GM08714 (cell line): ENCODE data around the gene PLA2G3.

ENCODE experiments used
- H3K4me3 ChIP-seq: fragments of 200-500 bp; sonication (Bioruptor generic); 2 replicates; pipeline ENCODE4 v1.5.1; 2014; ENCODE audit warnings: mild to moderate bottlenecking, low read length, inconsistent platforms
- ZNF274 ChIP-seq: IDR thresholded peaks from 2 replicates; pipeline ENCODE4 v1.6.1; 2012; ENCODE audit warnings: mild to moderate bottlenecking, low read depth, low read length

The PLA2G3 gene

DNA sequence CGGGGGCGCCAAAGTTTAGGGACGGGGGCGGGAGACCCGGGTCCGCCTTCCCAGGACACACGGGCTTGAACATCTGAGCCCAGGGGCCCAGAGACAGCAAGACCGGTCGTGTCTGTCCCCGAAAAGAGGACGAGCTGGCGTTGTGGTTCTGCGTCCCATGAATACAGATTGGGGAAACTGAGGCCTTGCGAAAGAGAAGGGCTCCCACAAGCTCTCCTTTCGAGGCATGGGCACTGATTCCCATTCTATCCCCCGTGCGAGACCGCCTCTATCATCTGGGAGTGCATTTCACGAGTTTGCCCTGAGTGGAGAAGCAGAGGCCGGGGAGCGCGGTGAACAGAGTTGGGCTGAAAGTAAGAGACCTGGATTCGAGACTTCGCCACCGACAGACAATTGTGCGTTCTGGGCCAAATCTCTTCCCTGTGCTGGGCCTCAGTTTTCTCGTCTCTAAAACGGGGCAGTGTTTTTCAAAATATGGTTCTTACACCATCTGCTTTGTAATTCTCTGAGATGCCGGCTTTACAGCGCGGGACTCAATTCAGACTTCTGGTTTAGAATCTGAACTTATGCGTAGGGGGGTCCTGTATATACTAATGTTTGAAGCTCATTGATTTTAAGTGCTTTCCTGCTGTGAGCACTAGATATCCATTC, 20.1 kb upstream of the PLA2G3 start:
- TF ChIP-seq ZNF274, result no peak
- peak overlapping the region; percentile 95 for H3K4me3 ChIP-seq

DNA sequence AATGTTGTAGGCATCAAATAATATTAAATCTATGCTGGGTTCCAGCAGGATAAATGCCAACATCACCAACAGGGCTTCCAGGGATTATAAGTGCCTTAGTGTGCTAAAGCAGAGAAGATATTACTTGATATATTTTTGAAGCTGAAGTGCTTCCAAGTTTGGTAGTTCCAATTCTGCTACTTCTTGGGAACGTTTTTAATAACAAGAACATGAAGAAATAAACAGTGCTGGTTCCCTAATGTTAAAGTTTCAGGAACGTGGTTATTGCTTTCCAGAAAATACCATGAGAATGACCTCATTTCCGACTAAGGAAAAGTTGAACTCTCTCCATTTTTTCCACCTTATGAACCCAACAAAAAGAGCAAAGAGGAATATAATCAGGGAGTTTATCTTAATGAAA, 15.1 kb upstream of the PLA2G3 start:
- no peak for TF ChIP-seq ZNF274
- H3K4me3 ChIP-seq, result no peak overlapping the region

DNA sequence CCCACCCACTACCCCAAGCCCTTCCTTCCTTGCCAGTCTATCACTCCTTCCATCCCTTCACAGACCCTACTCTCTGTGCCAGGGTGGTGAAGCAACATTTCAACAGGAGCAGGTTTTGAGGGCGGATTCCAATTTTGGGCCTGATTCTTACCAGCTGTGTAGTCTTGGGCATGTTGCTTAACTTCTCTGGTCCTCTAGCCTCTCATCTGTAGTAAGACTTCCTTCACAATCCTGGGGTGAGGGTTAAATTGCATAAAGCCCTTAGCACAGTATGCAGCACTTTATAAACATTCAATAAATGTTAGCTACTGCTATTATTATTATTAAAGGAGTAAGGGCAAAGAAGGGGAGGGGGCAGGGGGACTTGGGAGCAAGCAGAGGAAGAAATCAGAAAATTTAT, 14.7 kb upstream of the PLA2G3 start:
- no peak for TF ChIP-seq ZNF274
- H3K4me3 ChIP-seq, result no peak overlapping the region

DNA sequence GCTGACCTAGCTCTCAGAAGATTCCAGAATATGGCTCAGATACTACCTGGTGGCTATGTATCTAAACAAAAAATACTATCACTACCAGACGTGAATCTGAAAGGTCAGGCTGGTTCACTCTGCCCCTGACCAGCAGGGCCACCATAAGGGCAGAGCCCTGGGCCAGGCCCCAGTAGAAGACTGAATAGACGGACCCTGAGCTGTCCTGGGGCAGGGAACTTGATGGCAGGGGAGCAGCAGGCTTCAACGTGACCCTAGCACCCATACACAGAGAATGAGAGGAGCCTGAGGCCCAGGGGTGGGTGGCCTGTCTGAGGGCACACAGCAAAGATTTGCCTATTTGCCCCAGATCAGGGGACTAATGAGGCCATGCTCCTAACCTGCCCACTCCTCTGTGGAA, 13.0 kb upstream of the PLA2G3 start:
- H3K4me3 ChIP-seq, result no peak overlapping the region
- no peak for TF ChIP-seq ZNF274

DNA sequence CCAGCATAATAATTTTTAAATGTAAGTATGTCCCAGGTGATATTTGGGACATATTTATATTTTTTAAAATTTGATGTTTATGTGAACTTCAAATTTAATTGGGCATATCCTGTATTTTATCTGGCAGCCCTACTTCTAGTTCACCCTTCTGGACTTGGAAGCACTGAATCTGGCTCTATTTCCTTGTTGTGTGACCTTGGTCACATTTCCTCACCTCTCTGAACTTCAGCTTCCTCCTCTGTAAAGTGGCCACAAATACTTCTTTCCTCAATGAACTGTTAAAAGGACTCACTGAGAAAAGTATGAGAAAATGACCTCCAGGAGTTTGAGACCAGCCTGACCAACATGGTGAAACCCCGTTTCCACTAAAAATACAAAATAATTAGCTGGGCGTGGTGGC, 11.6 kb upstream of the PLA2G3 start:
- TF ChIP-seq ZNF274, result no peak
- H3K4me3 ChIP-seq, result no peak overlapping the region

DNA sequence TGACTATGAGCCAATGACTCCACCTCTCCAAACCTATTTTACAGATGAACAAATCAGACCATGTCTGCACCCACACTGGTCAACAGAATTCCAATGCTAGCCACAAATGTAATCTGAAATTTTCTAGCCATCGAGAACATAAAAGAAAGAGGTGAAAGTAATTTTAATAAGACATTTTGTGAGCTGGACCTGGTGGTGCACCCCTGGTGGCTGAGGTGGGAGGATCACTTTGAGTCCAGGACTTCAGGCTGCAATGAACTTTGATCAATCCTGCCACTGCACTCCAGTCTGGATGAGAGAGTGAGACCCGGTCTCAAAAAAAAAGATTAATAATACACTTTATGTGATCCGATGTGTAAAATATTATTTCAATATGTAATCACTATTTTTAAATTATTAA, 10.3 kb upstream of the PLA2G3 start:
- H3K4me3 ChIP-seq, result no peak overlapping the region
- no peak for TF ChIP-seq ZNF274

DNA sequence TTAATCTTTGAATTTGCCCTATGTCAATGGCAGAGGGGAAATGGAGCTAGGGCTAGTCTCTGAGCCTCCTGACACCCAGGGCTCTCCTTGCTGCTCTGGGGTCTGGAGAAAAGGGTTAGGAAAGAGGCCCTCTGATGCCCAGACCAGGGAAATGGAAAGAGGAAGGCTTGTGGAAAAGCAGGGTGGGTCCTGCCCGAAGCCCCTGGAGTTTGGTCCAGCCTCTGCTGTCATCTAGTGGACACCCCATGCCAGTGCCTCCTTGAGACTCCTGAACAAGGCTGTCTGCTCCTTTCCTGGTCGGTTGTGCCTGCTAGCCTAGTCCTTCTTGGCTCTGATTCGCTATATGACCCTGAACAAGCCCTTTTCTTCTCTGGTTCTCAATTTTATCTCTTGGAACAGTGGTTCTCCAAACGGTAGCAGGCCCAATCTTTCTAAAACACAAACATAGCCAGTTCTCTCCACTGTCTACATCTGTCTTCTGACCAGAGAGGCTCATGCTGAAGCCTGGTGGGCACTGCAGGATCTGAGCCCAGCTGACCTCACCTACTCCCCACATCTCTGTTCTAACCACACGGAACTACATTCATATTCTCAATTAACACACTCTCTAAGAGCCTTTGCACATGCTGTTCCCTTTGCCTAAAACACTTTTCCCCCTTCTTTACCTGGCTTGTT, 8.8 kb upstream of the PLA2G3 start:
- no peak for TF ChIP-seq ZNF274
- H3K4me3 ChIP-seq, result no peak overlapping the region

DNA sequence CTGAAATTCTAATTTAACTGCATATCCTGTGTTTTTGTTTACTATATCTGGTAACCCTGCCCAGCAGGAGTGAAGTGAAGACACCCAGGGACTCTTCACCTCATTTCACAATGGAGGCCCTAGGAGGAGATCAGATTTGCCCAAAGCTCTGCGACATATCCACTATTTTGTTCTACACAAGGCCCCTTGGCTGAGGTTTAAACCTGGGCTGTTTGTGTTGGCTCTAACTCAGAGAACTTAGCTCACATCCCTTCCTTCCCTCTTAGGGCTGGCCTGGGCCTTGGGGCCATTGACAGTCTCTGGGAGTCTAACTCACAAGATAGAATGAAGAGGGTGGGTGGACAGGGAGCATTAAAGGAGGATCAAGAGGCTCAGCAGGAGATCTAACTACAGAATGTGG, 8.2 kb upstream of the PLA2G3 start:
- no peak overlapping the region for H3K4me3 ChIP-seq
- TF ChIP-seq ZNF274, result no peak

DNA sequence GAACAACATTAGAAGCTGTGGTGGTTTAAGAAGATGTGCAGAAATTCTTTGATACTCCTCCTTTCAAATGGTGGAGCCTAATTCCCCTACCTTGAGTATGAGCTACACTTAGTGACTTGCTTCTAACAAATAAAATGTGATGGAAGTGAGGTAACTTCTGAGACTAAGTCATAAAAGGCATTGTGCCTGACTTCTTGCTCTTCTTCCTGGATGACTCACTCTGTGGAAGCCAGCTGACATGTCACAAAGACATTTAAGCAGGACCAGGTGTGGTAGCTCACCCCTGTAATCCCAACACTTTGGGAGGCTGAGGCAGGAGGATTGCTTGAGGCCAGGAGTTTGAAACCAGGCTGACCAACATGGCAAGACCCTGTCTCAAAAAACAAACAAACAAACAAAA, 3.9 kb upstream of the PLA2G3 start:
- no peak overlapping the region for H3K4me3 ChIP-seq
- TF ChIP-seq ZNF274, result no peak

DNA sequence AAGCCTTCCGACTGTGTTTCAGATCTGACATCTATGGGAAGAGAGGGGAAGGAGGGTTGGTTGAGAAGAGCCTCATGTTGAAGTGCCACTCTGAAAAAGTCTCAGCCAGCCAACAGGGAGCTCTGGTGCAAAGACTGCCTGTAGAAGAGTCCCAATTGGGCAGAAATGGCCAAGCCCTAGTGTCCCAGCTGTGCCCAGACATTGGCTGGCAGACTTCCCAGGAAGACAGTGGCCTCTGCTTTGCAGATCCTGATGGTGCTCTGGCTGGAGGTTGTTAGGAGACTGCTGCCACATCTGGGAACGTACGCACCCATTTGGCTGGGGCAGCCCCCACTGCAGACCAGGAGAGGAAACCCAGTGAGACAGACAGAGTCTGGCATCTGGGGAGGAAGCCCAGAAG, 3.2 kb upstream of the PLA2G3 start:
- no peak for TF ChIP-seq ZNF274
- H3K4me3 ChIP-seq, result no peak overlapping the region

DNA sequence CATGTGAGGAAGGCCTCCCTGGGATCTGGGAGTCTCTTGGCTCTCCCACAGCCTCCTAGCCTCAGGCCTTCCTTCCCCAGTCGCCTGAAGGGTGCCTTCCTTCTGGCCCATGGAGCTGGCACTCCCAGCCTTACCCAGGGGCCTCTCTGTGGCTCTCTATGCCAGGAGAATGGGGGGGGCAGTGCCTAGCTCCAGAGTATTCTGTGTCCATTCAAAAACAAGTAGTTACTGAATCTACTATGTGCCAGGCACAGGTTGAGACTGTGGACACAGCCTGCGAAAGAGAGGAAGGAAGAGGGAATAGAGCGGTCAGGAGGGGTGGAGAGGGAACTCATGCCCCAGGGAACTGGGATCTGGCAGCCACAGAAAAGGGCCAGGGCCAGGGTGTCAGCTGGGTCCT, 2.7 kb upstream of the PLA2G3 start:
- H3K4me3 ChIP-seq, result no peak overlapping the region
- no peak for TF ChIP-seq ZNF274

DNA sequence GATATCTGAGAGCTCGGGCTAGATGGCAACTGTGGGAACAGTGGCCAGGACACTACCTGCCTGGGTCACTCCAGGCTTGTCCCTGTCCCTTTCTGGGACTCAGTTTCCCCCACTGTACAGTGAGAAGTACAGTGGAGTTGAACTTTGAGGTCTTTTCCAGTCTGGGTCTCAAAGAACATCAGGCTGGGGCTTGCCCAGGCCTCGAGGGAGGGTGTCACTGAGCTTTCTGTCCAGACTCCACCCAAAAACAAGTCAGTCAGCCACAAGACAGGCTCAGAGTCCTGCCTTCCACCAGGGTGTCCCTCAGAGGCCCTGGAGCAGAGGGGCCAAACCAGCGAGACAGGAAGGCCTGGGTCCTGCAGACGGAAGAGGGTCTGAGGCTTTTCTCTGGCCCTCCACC, 2.0 kb upstream of the PLA2G3 start:
- TF ChIP-seq ZNF274, result no peak
- H3K4me3 ChIP-seq, result no peak overlapping the region

DNA sequence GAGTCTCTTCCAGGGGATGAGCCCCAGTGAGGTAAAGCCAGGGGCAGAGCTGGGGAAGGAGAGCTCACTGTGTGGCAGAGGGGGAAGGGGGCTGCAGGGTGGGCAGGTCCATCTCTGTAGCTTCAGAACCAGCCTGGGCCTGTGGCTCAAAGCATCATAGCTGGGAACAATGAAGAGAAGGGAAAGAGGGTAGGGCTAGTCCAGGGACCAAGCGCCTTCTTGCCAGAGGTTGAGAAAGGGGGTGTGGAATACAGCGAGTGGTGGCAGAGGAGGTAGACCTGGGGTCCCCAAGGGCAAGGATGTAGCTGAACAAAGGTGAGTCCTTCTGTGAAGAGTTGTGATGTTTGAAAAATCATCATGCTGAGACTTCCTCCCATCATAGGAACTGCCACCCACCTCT, 1.2 kb upstream of the PLA2G3 start:
- H3K4me3 ChIP-seq, result no peak overlapping the region
- TF ChIP-seq ZNF274, result no peak

DNA sequence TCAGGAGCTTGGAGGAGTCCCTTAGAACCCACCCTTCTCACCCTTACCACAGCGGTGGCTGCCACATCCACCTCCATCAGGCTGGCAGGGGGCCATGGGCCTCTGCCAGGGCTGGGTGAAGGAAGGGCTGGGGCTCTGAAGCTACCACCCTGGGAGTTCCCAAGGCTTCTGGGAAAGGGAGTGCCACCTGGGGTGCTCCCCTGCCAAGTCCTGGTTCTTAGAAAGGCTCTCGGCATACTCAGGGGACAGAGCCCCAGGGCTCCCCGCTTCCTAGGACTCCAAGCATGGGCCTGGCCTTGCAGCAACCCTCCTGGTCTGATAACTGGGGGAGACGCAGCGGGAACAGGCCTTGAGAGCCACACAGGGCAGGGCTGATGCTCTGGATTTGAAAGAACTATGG, 438 bp upstream of the PLA2G3 start:
- no peak overlapping the region for H3K4me3 ChIP-seq
- TF ChIP-seq ZNF274, result no peak

DNA sequence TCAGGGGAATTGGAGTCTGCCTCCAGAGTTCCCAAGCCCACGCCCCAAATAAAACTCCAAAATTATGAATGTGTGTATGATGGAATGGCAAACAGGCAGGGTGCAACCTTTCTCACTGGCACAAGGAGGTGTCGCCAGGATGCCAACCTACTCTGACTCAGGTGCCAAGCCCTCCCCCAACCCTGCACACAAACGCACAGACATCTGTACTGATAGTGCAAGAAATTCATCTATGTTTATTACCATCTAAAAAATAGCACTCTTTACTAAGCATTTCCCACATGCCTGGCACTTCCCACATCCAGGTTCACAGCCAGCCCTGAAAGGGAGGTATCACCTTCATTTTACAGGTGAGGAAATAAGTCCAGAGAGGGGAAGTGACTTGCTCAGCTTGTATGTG, 1.2 kb downstream of the PLA2G3 start:
- H3K4me3 ChIP-seq, result no peak overlapping the region
- no peak for TF ChIP-seq ZNF274

DNA sequence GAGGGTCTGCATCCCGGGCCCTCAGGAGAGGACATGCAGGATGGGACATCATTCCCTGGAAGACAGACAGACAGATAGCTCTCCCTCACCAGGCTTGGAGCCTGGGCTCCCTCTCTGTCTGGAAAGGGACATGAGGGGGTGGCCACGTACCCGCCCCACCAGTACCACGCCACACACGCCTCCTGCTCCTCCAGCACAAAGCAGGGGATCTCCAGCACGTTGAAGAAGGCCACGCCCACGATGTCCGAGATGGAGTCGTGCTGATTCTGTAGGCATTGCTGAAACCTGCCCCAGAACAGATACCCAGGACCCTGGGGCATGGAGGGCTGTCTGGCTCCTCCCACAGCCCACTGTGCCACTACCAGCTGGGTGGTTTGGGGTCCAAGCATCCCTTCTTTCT, 2.2 kb downstream of the PLA2G3 start:
- no peak overlapping the region for H3K4me3 ChIP-seq
- no peak for TF ChIP-seq ZNF274
